ENCODE measurements around the gene ACSM3.
"Not testable (repeated sequence)": the region's sequence is repeated elsewhere in the genome, so short reads cannot be mapped to it uniquely, and the experiment has no call there.

ACSM3 gene, protein sequence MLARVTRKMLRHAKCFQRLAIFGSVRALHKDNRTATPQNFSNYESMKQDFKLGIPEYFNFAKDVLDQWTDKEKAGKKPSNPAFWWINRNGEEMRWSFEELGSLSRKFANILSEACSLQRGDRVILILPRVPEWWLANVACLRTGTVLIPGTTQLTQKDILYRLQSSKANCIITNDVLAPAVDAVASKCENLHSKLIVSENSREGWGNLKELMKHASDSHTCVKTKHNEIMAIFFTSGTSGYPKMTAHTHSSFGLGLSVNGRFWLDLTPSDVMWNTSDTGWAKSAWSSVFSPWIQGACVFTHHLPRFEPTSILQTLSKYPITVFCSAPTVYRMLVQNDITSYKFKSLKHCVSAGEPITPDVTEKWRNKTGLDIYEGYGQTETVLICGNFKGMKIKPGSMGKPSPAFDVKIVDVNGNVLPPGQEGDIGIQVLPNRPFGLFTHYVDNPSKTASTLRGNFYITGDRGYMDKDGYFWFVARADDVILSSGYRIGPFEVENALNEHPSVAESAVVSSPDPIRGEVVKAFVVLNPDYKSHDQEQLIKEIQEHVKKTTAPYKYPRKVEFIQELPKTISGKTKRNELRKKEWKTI
- 3.2 to 6.1 (median 4.0) reads per million in 4 experiments for total RNA-seq

DNA sequence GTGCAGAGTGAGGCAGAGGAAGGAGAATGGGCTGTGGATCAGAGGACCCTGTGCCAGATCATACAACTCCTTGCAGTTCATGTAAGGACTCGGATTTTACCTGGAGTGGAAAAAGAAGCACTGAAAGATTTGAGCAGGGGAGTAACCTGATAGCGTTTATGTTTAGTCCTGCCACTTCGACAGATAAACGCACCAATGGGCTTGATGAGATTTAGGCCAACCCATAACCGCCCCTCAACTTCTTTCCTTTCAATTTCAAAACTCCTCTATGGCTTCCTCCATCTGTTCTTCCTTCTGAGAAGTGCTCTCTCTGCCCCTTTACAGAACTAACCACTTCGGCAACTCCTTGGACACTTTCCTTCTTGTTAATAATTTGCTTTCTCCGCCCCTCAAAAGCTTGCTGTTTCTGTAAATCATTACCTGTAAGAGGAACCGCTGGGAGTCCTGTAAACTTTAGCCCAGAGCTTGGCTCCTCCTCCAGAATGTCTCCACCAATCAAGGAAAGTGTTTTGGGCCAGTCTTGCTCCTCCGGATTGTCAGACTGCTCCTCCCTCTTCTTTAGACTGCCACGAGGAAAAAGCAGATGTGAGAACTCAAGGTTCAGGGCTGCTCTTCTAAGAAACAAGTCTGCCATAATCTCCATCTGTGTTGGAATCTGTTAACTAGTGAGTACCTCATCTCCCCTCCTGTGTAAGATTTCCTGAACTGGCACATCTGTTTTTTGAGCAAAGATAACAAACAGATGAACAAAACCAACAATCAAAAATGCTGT, at the start of gene ACSM3:
Gene ACSM3 (plus strand): TSS at position 554 of the 772 bp plus-strand sequence. CDS start 6,021 bp downstream, outside the sequence.
- peak; percentile 49 for DNase-seq

DNA sequence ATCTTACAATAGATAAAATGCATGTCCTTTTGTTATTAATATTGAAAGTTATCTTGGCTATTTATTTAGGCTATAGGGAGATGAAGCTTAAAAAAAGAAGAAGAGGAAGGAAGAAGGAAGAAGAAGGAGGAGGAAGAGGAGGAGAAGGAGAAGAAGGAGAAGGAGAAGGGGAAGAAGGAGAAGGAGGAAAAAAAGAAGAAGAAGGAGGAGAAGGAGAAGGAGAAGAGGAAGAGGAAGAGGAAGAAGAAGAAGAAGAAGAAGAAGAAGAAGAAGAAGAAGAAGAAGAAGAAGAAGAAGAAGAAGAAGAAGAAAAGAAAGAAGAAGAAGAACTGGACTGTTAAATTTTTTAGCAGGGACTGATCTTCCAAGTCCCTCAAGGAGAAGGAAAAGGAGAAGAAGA, 46.1 kb upstream of the ACSM3 start:
- not testable (repeated sequence) for DNase-seq

DNA sequence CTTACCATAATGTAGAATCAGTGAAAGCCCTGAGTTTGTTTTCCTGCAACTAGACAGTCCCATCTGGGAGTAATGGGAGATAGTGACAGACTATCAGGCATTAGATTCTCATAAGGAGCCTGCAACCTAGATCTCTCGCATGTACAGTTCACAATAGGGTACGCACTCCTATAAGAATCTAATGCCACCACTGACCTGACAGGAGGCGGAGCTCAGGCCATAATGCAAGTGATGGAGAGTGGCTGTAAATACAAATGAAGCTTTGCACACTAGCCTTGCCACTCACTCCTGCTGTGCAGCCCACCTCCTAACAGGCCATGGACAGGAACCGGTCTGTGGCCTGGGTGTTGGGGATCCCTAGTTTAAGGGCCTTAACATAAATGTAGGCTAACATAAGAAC, 43.6 kb upstream of the ACSM3 start:
- no peak for DNase-seq

- no peak for DNase-seq
Measured at GRCh38 chr16:20726661-20727060, 37.2 kb upstream of the ACSM3 start.

GRCh38 chr16:20727181-20727580, 36.6 kb upstream of the ACSM3 start:
- DNase-seq, result no peak

DNA sequence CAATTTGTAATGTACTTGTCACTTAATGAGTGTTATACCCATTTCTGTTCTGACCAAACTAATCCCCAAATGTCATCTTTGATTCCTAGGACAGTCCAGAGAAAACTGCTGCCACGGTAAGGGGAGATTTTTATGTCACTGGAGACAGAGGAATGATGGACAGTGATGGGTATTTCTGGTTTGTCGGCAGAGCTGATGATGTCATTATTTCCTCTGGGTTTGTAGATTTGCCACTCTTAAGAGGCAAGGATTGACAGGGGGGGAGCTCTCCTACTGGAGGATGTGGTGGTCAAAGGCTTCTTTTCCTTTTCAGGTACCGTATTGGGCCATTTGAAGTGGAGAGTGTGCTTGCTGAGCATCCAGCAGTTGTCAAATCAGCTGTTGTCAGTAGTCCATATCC, 34.7 kb upstream of the ACSM3 start:
- no peak for DNase-seq

DNA sequence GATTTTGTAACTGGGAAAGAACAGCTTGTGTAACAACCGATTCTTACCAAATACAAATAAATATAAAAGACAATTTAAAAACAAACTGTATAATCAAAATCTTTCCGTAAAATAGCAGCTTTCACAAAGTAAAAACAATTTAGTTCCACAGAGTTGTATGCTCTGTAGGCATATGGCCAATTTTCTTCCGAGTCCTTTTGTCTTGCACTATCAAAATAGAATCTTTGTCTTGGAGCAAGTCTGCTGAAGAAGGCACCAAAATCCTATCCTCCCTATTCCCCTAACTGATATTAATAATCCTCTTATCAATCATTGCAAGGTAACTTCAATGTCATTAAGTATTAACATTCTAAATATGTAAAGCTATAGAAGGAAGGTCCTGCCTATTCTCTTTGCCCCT, 29.8 kb upstream of the ACSM3 start:
- DNase-seq, result no peak

GRCh38 chr16:20734782-20735181, 29.0 kb upstream of the ACSM3 start:
- DNase-seq, result no peak

DNA sequence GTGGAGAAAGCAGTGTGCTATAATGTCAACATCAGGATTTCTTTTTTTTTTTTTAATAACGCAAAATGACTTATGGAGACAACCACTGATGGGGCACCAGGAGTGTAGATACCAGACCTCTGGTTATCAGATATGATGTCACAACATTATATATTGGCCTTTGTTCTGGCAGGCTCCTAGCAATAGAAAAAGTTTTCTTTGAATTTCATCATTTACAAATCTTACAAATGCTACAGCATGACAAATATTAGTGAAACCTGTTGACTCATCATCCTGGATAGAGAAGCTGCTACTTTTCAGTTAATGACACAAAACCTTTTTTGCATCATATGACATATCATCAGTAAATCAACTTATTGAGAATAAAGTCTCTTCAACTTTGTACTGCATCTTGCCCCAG, 28.3 kb upstream of the ACSM3 start:
- no peak for DNase-seq

- DNase-seq, result no peak
Measured at GRCh38 chr16:20740007-20740883, 23.6 kb upstream of the ACSM3 start.

DNA sequence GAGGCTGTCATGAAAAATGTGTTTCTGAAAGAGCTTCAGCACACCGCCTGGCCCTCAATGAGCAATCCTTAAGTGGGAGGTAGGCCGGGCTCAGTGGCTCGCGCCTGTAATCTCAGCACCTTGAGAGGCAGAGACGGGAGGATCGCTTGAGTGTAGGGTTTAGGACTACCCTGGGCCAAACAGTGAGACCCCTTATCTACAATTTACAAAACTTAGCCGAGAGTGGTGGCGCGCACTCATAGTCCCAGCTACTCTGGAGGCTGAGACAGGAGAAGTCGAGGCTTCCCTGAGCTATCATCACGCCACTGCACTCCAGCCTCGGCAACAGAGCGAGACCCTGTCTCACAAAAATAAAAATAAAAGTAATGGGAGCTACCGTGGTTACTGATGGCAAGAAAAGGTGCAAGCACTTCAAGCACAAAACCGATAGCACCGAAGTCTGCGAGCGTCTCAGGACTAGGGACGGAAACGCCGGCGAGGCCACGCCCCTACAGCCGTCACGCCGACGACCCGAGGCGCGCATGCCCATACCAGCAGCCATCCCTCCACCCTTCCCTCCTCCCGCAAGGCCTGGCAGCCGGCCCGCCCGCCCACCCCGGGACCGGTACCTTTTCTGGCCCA, 22.8 kb upstream of the ACSM3 start:
- DNase-seq, result peak; percentile 81

DNA sequence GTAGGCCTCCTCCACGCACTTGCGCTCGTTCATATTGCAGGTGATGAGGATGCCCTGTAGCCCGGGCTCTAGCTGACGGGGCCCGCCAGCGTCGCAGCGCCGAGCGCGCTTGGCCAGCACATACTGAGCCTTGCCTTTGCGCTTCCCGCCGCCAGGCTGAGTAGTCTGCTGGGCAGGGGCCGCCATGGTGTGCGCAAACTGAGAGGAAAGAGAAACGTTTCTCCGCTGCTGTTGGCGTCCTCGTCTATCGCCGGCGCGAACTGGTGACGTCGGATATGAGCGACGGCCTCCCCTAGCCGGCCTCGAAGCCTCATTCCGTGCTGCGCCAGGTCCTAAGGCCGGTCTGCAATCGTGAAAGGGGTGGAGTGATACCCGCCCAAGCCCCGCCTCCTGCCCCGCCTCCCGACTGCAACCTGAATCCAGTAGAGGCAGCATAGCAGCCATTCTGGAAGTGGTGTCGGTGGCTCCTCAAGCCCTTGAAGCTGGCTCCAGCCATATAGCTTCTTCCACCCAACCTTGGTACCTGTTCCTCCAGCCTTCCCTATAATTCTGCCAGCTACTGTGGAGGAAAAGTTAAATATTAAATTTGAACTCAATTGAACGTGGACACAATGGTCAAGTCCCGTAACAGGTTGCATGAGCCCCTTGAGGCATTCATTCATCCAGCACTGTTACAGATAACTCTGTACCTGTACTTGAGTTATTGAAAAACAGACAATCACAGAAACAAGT, 22.1 kb upstream of the ACSM3 start, which contains the start of gene THUMPD1:
Gene THUMPD1 (minus strand): TSS at position 265 of the 732 bp plus-strand sequence. CDS start 79 bp downstream, at position 186.
- peak; percentile 94 for DNase-seq

DNA sequence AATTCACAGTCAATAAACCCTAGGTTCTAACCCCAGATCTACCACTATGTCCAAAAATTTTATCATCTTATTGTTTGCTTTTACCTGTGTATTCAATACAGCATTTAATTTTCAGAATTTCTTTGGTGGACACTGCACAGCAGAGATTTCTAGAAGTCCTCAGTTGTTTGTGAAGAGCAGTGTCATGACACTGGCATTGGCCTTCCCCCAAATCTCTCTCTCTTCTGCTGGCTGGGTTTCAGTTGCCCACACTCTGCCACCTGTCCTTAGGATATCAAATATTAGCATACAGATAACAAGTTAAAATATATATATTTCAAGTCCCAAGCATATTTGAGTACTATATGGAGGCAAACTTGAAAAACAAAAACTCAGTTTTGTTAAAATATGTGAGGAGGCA, 20.2 kb upstream of the ACSM3 start:
- DNase-seq, result no peak

GRCh38 chr16:20744922-20745440, 18.8 kb upstream of the ACSM3 start:
- DNase-seq, result no peak

- DNase-seq, result no peak
Measured at GRCh38 chr16:20746461-20746860, 17.4 kb upstream of the ACSM3 start.

- no peak for DNase-seq
Measured at GRCh38 chr16:20747030-20747816, 16.6 kb upstream of the ACSM3 start.

GRCh38 chr16:20749474-20749873, 14.3 kb upstream of the ACSM3 start:
- no peak for DNase-seq

DNA sequence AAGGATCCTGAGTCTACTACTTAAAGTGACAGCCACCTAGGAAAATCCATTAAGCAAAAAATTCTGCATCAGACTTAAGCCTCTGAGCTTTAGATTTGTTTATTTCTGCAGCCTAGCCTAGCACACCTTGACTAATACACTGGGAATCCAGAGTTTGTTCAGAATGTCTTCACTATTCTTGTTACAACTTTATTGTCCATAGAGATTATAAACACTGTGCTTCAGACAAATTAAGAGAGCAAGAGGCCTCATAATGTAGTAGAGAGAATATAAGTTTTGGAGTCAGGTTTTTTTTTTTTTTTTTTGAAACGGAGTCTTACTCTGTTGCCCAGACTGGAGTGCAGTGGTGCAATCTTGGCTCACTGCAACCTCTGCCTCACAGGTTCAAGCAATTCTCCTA, 13.3 kb upstream of the ACSM3 start:
- no peak for DNase-seq

- no peak for DNase-seq
Measured at GRCh38 chr16:20753727-20754126, 10.1 kb upstream of the ACSM3 start.

- DNase-seq, result no peak
Measured at GRCh38 chr16:20755238-20755637, 8.6 kb upstream of the ACSM3 start.

Data from effector CD8-positive, alpha-beta T cell (primary cell).